H1 (cell line): ENCODE measurements around the gene TMEM97. TPM values are rescaled to one million over a fixed set of nuclear protein-coding genes. Genes with fewer than 3 reads are reported as not detected.

Experiments used
- ATF2 ChIP-seq: IDR thresholded peaks from 2 replicates; pipeline ENCODE4 v1.6.1; 2012; ENCODE audit warnings: low read length, inconsistent platforms
- BACH1 ChIP-seq: IDR thresholded peaks from 2 replicates; pipeline ENCODE4 v1.6.1; 2012; ENCODE audit warnings: low read length, improper control_type of control experiment
- BCL11A ChIP-seq, 2 experiments: IDR thresholded peaks; one replicate each; pipeline ENCODE4 v1.6.1; 2011; ENCODE audit warnings: low read depth in 2 of 2, low read length in 2 of 2, mild to moderate bottlenecking in 2 of 2
- CTCF ChIP-seq, 3 experiments: IDR thresholded peaks; 1 replicate in 2 of 3; 2 replicates in 1 of 3; pipeline versions ENCODE4 v1.5.1 to v1.6.1; 2011; ENCODE audit warnings: low read length in 3 of 3, mild to moderate bottlenecking in 3 of 3, inconsistent platforms in 2 of 3, low read depth in 1 of 3, moderate library complexity in 1 of 3; ENCODE audit not compliant: insufficient read depth in 1 of 3; ENCODE audit errors: control extremely low read depth in 1 of 3
- E2F6 ChIP-seq: IDR thresholded peaks from 2 replicates; pipeline ENCODE4 v1.6.1; 2012; ENCODE audit warnings: inconsistent platforms
- EGR1 ChIP-seq: IDR thresholded peaks from 2 replicates; pipeline ENCODE4 v1.6.1; 2011; ENCODE audit warnings: low read depth, low read length, borderline replicate concordance
- EZH2 ChIP-seq: fragments of 200-600 bp; sonication (generic); IDR thresholded peaks from 2 replicates; pipeline ENCODE4 v1.7.1; 2012; ENCODE audit warnings: low read depth, mild to moderate bottlenecking, moderate library complexity, low read length, inconsistent platforms; ENCODE audit not compliant: severe bottlenecking
- KDM5A ChIP-seq: fragments of 200-600 bp; IDR thresholded peaks from 2 replicates; pipeline ENCODE4 v1.7.1; 2012; ENCODE audit warnings: mild to moderate bottlenecking, low read length, inconsistent platforms, mixed read lengths
- RBBP5 ChIP-seq: IDR thresholded peaks from 2 replicates; pipeline ENCODE4 v1.7.1; 2012; ENCODE audit warnings: low read depth, mild to moderate bottlenecking, inconsistent platforms, low read length, moderate library complexity, borderline replicate concordance
- SIN3A ChIP-seq, 2 experiments: IDR thresholded peaks in 1 of 2; conservative IDR thresholded peaks in 1 of 2; 2 replicates each; pipeline ENCODE4 v1.6.1; 2011 to 2012; ENCODE audit warnings: low read length in 2 of 2, improper control_type of control experiment in 1 of 2, low read depth in 1 of 2, mild to moderate bottlenecking in 1 of 2
- TCF12 ChIP-seq: IDR thresholded peaks from 2 replicates; pipeline ENCODE4 v1.6.1; 2011; ENCODE audit warnings: low read depth, mild to moderate bottlenecking, low read length
- USF2 ChIP-seq: IDR thresholded peaks from 2 replicates; pipeline ENCODE4 v1.6.1; 2011; ENCODE audit warnings: low read length, improper control_type of control experiment
- ZNF274 ChIP-seq: IDR thresholded peaks from 2 replicates; pipeline ENCODE4 v1.7.0; 2012; ENCODE audit warnings: low read length, borderline replicate concordance; ENCODE audit errors: extremely low read depth
- polyA plus RNA-seq, 7 experiments: library from polyadenylated mRNA; depleted of rRNA in 3 of 7; stranded (reverse) in 5 of 7; unstranded in 2 of 7; fragments of >200 nt in 5 of 7; fragments of 200-250 nt in 2 of 7; gene quantifications; 1 replicate in 5 of 7; 2 replicates in 1 of 7; 4 replicates in 1 of 7; pipeline versions ENCODE4 v1.2.1 to v1.2.3, GENCODE V29; 2011 to 2013; ENCODE audit warnings: missing spikeins in 2 of 7, mixed read lengths in 2 of 7
- total RNA-seq: library from RNA; stranded (reverse); fragmentation: NEBNext Ultra II Directional; extraction: Animal tissue kit (Norgen Biotek cat#: 25700); gene quantifications from 2 replicates; pipeline ENCODE4 v1.2.1, GENCODE V29; 2021

The TMEM97 gene
- total and polyA plus RNA-seq, 2 of the 8 experiments (the other 6 are each of a cell fraction or from before 2014, with no cell fraction given) = 126 to 130 TPM

GRCh38 chr17:28335201-28335958 is 16.4 kb downstream of the TMEM97 start, which contains the start of the genes IFT20 and TNFAIP1 (continued):
- peak; percentile 58; the same call in 1 of the 2 replicates for TF ChIP-seq TCF12
- TF ChIP-seq BACH1 = no peak
- no peak for TF ChIP-seq BCL11A (IDR thresholded peaks at IDR 0.05; ENCODE audit: low read depth in 2 of 2, low read length in 2 of 2)
- TF ChIP-seq ZNF274 = no peak
- peak; percentile 87 to 96; a peak in 2 of 4 replicates for TF ChIP-seq SIN3A (conservative IDR thresholded peaks at IDR 0.05 in 1 of 2, IDR thresholded peaks at IDR 0.05 in 1 of 2; ENCODE audit: low read depth in 1 of 2, low read length in 2 of 2)
- no peak for TF ChIP-seq CTCF (IDR thresholded peaks at IDR 0.05; ENCODE audit: control extremely low read depth in 1 of 3, insufficient read depth in 1 of 3, low read depth in 1 of 3, low read length in 3 of 3)
- TF ChIP-seq EZH2 = no peak
- TF ChIP-seq E2F6 = no peak
- TF ChIP-seq EGR1 = peak; percentile 88
- no peak for TF ChIP-seq KDM5A
- no peak for TF ChIP-seq USF2
- TF ChIP-seq ATF2 = peak; percentile 99
- no peak; the same call in 1 of the 2 replicates for TF ChIP-seq RBBP5
